NCI-H1930 (cell line): ENCODE data around the gene DIDO1.

Experiments used
- DNase-seq, 2 experiments: peaks; one replicate each; lab custom pipeline; 2025; lab: John Stamatoyannopoulos, UW

DIDO1 gene

GRCh38 chr20:62910777-62911497, 15.4 kb downstream of the DIDO1 start:
- DNase-seq: no peak

DNA sequence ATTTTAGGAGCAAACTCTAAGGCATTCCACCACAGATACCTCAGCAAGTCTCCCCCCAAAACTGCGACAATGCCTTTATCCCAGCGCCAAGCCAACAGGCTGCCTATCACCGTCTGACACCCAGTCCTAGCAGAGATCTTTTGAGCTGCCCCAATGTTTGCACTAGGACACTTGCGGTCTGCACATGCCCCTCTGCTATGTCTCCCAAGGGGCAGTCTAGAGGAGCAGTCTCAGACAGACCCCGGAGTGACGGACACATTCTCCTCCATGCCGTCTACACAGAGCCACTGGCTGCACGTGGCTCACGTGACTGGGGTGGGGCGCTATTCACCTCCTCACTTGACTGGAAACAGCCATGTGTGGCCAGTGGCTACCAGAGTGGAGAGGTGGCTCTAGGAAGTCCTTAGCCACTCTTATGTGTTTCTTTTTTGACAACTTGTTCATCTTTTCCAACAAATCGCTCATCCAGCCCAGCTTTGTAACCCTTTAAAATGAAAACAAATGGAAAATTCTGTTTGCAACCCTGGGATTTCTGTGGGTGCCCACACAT, 16.0 kb downstream of the DIDO1 start:
- no peak for DNase-seq

- no peak for DNase-seq
Observed at GRCh38 chr20:62908971-62909791, 17.1 kb downstream of the DIDO1 start.

GRCh38 chr20:62907384-62908317, 18.7 kb downstream of the DIDO1 start:
- DNase-seq: no peak

- no peak for DNase-seq
Observed at GRCh38 chr20:62906647-62907375, 19.5 kb downstream of the DIDO1 start.

GRCh38 chr20:62906209-62906608, 20.1 kb downstream of the DIDO1 start:
- no peak for DNase-seq

GRCh38 chr20:62905536-62906117, 20.7 kb downstream of the DIDO1 start:
- DNase-seq: no peak

GRCh38 chr20:62902926-62903615, 23.2 kb downstream of the DIDO1 start:
- DNase-seq: no peak

- DNase-seq: no peak
Observed at GRCh38 chr20:62901891-62902290, 24.4 kb downstream of the DIDO1 start.

DNA sequence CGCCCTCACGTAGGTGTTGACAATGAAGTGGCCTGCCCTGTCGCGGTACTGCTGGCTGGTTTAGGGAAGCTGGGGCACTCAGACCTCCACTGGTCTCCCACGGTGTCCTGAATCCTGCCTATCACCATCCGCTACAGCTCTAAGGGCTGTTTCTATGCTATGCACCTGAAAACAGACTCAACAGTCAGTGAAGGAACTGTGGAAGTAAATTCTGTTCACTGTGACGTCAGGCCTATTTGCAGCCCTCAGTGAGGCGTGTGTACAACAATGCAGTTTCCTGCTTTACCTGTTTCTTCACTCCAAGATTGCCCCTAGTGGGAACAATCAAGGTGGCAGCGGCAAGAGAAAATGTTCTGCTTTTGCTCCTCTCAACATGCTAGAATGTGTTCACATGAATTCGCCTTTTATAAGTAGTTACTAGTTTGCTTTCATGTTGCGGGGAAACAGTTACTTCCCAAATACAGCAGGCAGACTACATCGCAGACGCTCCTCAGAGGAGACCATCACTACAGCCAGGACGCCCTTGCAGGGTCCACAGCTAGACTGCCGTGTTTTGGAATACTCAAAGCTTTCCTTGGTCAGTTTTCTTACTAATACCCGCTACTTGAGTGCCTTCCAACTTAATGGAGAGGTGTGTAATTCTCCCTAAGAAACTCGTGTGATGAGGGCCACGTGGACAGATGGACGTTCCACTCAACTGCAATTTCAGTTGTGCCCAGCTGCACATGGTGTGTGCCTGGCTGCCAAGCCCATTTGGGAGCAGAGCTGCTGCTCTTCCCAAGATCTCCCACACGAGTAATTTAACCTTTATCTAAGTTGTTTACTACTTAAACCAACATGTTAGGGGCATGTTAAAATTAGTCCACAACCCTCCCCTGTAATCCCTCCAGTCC, 25.4 kb downstream of the DIDO1 start:
- DNase-seq: no peak

DNA sequence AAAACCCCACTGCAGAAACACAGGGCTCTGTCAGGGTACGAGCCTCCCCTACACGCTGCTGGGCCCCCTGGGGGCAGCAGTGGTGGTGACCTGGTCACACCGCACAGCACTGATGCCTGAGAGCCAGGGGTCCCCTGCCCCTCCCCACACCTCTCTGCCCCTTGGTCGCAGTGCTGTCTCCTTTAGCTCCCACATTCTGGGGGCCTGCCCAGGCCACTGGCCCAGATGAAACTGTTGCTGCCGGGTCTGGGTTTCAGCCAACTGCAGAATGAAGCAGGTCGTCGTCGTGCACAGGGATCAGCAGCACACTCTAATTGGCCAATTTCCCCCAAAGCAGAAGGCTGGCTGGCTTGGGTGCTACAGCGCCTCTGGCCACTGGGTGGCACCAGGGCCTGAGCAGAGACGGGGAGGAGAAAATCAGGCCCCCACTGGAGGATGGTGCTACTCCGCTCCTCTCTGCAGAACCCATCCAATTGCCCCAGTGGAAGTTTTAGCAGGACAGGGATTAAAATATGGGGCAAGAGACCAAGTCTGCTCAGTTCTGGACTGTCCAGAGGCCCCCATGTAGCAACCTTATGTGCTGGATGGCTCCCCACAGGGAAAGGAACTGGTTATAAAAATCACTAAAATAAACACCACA, 26.1 kb downstream of the DIDO1 start:
- peak; percentile 22 to 53 for DNase-seq

- no peak for DNase-seq
Observed at GRCh38 chr20:62899633-62900051, 26.7 kb downstream of the DIDO1 start.

DNA sequence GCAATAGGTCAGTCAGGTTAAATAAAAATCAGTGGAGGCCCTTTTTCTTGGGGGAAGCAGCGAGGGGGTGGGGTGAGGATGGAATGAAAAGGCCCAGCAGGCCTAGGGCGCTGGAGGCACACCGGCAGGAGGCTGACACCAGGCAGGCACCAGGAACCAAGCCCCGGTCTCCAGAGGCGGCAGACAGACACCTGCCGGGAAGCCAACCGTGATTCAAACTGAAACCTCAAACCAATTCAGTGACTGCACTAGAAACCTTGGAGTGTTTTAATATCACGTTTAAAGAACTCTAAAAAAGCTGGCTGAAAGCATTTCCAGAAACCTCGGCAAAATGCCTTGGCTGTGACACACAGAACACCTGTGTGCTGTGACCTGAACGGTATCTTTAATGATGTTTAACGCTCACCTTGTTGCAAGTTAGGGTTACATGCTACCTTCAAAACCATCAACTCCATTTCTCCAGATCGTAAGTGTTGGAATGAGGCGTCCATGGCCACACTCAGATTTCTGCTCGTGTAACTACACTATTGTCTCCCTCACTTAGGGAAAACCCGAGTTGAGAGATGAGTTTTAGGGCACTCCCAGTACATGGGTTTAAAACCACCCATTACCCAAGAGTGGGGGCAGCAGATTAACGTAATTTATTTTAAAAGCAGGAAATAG, 27.2 kb downstream of the DIDO1 start:
- no peak for DNase-seq

GRCh38 chr20:62898093-62898964, 28.0 kb downstream of the DIDO1 start:
- no peak for DNase-seq

- no peak for DNase-seq
Observed at GRCh38 chr20:62897666-62898065, 28.6 kb downstream of the DIDO1 start.

- no peak for DNase-seq
Observed at GRCh38 chr20:62896526-62896925, 29.8 kb downstream of the DIDO1 start.

- DNase-seq: no peak
Observed at GRCh38 chr20:62895539-62895938, 30.8 kb downstream of the DIDO1 start.
